GM18502 (cell line): Measurements from ENCODE around the gene GATAD2B.
"Not testable (repeated sequence)": the region's sequence is repeated elsewhere in the genome, so short reads cannot be mapped to it uniquely, and the experiment has no call there.

Experiments
- ATAC-seq: cut with Tn5 transposase; IDR thresholded peaks from one replicate; pipeline ENCODE4 v1.9.1; 2021; ENCODE audit warnings: mild to moderate bottlenecking; ENCODE audit not compliant: unreplicated experiment, poor library complexity

The GATAD2B gene

DNA sequence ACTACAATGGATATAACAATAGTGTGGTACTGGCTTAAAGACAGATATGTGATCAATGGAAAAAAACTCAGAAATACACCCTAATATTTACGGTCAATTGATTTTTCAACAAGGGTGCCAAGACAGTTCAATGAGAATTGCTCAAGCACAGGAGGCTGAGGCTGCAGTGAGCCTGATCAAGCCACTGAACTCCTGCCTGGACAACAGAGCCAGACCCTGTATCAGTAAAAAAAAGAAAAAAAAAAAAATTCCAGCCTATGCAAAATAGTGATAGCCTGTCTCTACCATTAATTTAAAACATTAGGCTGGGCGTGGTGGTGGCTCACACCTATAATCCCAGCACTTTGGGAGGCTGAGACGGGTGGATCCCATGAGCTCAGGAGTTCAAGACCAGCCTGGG lies 77.6 kb downstream of the GATAD2B start:
- no peak for ATAC-seq

- ATAC-seq = not testable (repeated sequence)
Measured at GRCh38 chr1:153844349-153844748, 78.4 kb downstream of the GATAD2B start.

- ATAC-seq = peak; percentile 67
Measured at GRCh38 chr1:153842006-153842471, 80.7 kb downstream of the GATAD2B start.

DNA sequence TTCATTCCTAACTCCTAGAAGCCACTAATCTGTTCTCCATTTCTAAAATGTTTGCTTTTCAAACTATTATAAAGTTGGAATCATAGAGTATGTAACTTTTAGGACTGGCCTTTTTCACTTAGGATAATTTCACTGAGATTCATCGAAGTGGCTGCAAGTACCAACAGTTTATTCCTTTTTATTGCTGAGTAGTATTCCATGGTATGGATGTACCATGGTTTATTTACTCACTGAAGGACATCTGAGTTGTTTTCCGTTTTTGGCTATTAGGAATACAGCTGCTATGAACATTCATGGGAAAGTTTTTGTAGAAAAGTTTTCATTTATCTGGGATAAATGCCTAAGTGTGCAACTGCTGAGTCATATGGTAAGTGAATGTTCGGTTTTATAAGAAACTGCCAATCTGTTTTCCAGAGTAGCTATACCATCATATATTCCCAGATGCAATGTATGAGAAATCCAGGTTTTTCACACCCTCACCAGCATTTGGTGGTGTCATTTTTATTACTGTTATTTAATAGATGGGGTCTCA lies 81.2 kb downstream of the GATAD2B start:
- no peak for ATAC-seq

DNA sequence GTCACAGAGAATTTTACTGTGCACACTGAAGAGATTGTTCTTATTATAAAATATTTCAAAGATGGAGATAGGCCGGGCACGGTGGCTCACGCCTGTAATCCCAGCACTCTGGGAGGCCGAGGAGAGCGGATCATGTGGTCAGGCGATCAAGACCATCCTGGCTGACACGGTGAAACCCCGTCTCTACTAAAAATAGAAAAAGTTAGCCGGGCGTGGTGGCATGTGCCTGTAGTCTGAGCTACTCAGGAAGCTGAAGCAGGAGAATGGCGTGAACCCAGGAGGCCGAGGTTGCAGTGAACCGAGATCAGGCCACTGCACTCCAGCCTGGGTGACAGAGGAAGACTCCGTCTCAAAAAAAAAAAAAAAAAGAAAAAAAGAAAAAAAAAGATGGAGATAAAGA lies 82.0 kb downstream of the GATAD2B start:
- not testable (repeated sequence) for ATAC-seq

DNA sequence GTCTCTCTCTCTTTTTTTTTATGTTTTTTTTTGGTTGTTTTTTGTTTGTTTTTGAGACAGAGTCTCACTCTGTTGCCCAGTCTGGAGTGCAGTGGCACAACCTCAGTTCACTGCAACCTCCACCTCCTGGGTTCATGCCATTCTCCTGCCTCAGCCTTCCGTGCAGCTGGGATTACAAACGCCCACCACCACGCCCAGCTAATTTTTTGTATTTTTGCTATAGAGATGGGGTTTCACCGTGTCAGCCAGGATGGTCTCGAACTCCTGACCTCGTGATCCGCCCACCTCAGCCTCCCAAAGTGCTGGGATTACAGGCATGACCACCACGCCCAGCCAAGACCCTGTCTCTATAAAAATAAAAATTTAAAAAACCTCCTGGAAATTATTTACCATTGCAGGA lies 88.8 kb downstream of the GATAD2B start:
- not testable (repeated sequence) for ATAC-seq

- ATAC-seq = no peak
Measured at GRCh38 chr1:153833171-153833570, 89.6 kb downstream of the GATAD2B start.

GRCh38 chr1:153832293-153832692 lies 90.5 kb downstream of the GATAD2B start:
- no peak for ATAC-seq

DNA sequence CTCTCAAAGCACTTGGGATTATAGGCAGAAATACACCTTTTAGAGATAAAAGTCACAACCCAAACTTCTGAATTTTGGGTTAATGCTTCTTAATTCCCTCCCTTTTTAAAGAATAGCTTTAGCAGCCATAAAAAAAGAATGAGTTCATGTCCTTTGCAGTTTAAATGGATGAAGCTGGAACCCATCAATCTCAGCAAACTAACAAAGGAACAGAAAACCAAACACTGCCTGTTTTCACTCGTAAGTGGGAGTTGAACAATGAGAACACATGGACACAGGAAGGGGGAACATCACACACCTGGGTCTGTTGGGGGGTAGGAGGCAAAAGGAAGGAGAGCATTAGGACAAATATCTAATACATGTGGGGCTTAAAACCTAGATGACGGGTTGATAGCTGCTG lies 91.7 kb downstream of the GATAD2B start:
- no peak for ATAC-seq

GRCh38 chr1:153827168-153827964 lies 95.4 kb downstream of the GATAD2B start:
- ATAC-seq = no peak

DNA sequence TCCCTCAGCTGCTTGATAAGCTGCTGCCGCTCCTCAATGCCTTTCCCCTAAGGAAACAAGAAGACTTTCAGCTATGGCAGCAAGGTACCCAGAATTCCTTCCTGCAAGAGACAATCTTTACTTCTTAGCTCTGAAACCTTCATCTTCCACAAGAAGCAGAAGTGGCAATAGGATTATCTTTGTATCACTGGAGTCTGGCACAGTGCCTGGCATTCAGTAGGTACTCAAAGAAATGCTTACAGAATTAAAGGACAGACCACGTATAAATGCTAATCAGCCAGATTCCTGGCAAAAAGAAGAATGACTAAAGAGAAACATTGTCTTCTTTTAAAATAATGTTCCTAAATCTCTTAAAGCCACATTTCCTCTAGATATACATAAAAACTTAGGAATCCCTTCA lies 103.9 kb downstream of the GATAD2B start:
- no peak for ATAC-seq

GRCh38 chr1:153816283-153816889 lies 106.4 kb downstream of the GATAD2B start:
- ATAC-seq = no peak

- ATAC-seq = peak; percentile 21
Measured at GRCh38 chr1:153805886-153806719, 116.7 kb downstream of the GATAD2B start.

DNA sequence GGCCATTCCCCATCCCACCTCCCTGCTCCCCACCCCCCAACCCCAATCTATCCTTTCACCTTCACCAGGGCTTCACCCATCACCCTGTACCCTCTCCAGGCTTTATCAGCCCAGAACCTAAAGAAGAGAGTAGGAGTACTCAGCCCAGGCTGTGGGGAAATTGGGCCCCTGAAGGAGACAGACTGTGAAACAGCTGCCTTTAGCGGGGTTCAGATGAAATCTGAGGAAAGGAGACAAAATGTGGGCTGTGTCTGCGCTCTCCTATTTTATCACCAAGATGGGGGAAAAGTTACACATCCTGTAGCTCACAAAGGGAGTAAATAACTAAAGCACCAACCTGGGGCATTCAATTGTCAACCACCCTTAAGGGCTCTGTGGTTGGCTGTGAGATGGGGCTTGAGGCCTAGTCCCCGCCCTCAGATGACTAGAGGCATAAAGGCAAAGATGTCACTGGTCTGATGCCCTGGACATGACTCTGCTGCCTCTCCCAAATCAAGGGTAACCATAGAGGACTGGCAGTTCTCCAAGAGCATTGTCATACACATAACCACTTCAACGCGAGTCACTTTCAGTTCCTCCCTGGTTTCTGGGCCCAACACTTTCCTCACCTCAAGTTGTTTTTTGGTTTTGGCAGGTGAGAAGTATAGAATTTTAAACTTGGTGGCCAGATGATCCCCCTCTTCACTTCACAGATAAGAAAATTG lies 117.6 kb downstream of the GATAD2B start:
- peak; percentile 90 for ATAC-seq

DNA sequence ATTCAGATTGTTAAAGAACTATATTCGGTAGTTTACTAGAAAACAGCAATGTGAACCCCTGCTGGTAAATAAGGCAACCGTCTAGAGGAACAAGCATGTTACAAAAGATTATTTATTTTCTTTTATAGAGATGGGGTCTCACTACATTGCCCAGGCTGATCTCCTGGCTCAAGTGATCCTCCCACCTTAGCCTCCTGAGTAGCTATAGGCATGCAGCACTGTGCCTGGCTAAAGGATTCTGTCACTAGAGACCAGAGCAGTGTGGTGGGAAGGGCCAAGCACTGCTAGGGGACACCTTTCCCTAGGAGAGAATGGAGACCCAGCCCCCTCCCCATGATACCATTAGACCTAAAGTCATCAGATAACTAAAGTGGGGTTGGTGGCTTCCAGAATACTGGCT lies 118.7 kb downstream of the GATAD2B start:
- ATAC-seq = no peak

DNA sequence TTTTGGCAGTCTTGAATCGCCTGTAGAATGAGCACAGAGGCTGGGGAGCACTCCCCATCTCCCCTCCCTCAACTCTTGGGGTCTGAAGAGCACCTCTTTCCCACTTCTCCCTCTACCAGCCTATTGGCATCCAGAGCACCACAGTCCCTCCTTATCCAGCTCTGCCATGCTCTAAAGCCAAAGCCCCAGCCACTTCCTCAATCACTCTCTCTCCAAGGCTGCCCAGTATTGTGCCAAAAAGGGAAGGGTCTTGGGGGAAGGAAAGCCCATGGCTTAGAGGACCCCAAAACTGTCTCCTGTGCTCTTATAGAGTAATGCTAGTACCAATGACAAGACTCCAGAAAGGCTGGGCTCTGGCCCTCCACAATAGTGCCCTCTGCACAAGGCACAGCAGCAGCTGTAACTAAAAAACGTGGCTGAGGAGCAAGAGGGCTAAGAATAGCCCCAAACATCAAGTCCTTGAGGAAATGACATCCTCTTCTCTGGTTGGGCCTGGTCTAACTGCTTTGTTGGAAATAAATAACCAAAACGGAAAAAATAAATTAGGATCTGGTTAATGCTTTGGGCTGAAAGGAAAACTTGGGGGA lies 119.2 kb downstream of the GATAD2B start:
- no peak for ATAC-seq

DNA sequence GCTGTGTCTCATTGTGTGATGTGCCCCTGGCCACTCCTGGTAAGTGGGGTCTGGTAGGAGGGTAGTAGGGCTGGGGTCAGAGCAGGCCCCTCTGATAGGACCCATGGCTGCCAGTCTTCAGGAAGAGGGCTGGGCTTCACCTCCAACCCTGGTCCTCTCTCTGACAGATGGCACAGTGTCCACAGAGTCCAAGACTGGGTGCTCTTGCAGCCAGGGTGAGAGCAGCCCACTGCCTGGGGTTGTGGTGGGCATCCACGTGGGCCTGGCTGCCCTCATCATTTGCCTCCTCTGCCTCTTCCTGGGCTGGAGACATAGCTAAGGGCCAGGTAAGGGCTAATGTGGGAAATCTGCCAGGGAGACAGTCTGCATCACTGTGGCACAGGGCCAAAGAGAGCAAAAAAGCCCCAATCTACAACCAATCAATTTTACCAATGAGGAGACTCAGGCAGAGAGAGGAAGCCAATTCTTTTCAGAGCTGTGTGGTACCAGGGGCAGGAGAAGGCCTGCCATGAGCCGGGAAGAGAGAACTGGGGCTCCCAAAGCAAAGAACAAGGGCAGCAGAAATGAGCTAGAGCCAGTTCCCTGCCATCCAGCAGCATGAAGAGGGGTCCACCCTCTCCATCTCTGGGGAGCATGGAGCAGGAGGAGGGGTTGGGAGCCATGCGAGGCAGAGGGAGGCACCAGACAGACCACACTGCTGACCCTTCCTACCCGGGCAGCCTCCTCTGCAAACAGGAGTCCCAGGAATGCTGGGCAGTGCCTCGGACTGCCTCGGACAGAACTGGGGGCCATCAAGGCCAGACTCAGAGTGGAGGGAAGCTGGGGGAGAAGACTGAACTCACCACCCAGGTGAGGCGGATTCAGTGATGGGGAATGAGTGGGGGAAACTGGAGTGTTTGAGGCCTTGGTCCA lies 120.7 kb downstream of the GATAD2B start:
- no peak for ATAC-seq

DNA sequence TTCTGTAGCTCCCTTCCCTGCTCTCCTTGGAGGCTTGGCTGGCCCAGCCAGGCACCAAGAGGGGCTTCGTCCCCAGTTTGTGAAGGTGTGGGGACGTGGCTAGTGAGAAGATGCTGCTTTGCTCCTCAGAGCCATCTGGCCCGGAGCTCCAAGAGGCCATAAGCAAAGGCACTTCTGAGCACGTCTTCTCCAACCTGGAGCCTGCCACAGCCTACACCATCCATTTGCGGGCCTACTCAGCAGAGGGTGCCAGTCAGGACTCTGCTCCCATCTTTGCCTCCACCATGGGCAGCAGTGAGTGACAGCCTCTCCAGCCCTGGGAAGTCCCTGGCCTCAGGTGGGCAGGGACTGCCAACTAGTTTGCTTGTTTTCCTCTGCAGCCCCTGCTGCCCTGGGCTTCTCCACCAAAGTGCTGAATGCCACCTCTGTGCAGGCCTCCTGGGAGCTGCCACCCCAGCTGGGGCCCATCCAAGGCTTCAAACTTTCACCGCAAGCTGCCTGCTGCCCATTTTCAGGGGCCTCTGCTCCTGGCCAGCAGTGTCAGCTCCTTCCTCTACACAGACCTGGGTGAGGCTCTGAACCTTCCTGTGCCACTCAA lies 121.6 kb downstream of the GATAD2B start:
- ATAC-seq = no peak
